Activated CD4-positive, alpha-beta T cell treated with anti-CD3 and anti-CD28 coated beads for 1 hour (primary cell): ENCODE measurements around the gene SLC25A47.
"Not testable (repeated sequence)": the region's sequence is repeated elsewhere in the genome, so short reads cannot be mapped to it uniquely, and the experiment has no call there.

Experiments
- DNase-seq: peaks from one replicate; pipeline ENCODE4 v3.0.0-alpha.2; 2020

The SLC25A47 gene

DNA sequence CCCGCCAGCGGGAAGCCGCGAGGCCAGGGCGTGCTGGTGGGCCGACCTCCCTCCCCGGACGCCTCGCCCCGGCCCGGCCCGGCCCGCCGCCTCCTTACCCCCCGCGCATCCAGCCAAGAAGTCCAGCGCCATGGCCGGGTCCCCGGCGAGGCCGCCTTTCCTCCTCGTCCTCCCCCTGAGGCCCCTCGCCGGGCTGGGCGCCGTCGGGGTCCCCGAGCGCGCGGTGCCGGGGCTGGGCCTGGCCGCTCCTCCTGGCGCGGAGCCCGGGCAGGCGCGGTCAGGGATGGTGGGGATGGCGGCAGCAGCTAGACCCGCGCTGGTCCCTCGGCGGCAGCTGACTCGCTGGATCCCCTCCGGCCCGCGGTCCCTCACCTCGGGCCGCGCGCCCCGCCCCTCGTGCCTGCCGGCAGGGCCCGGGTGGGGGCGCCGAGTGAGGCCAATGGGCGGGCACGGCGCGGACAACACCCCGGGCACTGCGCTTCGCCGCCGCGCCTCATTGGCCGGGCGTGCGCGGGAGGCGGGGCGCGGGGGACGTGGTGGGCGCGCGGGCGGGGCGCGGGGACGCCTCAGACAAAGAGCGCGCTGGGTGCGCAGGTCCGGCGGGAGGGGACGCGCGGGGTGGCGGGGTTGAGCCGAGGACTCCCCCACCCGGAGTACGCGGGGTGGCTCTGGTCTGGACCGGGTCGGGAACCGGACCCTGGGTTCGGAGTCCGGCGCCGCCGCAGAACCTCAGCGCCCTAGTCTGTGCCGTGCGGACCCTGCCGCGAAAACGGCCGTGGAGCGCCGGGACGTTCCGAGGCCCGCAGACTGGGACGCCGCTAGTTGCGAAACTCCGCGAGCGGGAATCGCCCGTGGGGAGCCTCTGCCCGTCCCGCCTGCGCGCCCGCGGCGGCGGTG is 16.8 kb upstream of the SLC25A47 start, which contains the start of gene SLC25A29:
TSS of gene SLC25A29 (minus strand) at position 344 of the 897 bp plus-strand sequence. CDS start at position 132, 212 bp downstream.
- peak; percentile 45 for DNase-seq

DNA sequence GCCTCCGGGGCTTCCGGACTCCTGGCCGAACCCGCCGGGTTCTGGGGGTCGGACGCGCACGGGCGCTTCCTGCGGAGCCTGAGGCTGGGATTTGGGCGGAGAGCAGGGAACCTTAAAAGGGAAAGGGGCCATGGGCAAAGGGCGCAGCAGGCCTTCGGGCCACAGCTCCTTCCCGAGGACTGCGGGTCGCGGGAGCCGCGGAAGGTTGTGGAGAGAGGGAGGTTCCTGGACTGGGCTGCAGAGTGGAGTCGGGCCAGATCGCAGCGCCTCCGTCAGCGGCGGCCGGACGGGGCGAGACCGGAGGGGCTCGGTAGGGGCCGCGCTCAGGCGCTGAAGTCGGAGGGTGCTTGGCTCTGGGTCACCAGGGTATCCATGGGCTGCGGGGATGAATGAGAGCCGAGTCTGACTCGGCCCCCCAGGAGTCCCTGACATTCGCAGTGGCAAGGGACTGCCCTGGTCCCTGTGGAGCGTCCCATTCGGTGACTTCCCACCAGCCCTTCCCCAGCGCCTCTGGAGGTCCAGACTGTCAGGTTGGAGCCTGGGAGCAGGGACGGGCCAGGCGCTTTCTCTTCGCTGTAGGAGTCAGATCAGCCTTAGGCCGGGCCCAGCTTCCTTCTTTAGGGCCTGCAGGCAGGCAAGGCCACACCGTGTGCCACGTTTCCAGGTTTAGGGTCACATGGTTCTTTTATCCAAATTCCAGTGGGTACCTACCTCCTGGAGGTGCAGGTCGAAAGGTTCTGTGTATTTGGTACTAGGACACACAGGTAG is 16.0 kb upstream of the SLC25A47 start:
- DNase-seq: no peak

DNA sequence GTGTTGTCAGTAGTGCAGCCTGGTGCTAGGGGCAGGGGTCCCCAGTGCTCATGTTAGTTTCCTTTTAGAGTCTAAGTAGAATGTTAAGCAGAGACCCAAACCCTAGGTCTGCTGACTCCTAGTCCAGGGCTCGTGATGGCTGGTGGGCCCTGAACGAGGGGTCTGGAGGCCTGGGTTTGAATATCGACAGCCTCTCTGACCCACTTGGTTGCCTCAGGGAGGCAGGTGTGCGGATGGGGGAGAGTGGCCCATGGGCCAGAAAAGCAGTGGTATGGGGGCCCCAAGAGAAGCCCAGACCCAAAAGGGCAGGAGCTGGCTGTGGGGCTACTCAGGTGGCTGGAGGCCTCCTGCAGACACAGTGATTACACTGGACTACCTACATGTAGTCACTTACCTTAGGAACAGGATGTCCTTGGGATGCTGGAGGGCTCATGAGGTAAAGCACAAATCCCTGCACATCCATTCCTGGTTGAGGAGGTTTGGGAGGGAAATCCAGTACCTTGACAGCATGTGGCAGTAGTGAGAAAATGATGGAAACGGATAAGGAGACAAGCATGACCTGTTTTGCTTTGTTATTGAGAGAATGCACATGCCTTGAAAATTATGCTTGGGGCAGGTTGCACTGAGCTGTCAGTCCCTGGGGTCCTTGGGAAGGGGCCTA is 15.2 kb upstream of the SLC25A47 start:
- DNase-seq: no peak

DNA sequence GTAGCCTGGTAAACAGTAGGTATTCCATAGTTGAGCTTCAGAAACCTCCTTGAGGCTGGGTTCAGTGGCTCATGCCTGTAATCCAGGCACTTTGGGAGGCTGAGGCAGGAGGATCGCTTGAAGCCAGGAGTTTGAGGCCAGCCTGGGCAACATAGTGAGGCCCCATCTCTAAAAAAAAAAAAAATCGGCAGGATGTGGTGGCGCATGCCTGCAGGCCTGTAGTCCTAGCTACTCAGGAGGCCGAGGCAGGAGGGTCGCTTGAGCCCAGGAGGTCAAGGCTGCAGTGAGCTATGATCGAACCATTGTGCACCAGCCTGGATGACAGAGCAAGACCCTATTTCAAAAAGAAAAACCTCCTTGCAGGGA is 14.7 kb upstream of the SLC25A47 start:
- DNase-seq: not testable (repeated sequence)

DNA sequence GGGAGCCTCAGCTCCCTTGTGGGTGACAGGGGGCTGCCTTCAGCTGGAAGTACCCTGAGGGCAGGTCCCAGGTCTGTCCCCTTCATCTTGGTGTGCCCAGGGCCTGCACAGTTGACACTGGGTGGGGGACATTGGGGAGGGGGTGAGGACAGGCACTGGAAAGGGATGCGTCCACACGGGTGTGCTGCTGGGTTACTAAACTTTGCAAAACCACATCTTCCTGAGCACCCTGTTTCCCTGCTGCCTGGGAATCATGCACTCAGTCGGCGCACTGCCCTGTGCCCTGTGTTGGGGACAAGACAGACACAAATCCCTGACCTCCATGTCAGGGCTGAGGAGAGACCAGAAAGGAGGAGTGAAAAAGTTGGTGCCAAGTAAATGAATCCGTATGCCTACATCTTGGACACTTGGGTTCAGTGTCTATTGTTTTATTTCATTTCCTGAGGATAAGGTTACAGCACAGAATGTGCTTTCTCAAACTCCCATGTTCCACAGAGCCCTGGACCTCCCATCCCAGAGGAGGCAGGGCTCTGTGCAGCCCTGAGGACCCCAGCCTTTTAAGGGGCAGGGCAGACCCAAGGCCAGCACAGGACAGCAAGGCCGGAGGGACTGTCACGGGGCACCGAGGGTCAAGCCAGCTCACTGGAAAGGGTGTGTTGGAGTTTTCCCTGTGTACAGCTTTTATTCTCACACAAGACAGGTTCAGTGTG is 14.0 kb upstream of the SLC25A47 start:
- DNase-seq: no peak

DNA sequence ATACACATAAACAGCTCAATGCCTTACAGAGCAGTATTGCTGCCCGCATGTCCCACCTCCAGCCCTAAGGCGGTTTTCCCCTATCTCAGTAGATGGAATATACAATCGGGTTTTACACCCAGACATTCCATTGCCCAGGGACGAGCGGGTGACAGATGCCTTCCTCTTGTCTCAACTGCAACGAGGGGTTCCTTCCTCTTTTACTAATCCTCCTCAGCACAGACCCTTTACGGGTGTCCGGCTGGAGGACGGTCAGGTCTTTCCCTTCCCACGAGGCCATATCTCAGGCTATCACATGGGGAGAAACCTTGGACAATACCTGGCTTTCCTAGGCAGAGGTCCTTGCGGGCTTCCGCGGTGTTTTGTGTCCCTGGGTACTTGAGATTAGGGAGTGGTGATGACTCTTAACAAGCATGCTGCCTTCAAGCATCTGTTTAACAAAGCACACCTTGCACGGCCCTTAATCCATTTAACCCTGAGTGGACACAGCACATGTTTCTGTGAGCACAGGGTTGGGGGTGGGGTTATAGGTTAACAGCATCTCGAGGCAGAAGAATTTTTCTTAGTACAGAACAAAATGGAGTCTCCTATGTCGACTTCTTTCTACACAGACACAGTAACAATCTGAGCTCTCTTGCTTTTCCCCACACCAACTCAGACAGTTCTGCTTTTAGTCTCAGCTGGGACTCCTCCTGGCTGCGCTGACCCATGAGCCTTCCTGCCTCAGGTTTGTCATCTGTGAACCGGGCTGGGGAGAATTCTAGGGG is 10.8 kb upstream of the SLC25A47 start:
- DNase-seq: not testable (repeated sequence)

DNA sequence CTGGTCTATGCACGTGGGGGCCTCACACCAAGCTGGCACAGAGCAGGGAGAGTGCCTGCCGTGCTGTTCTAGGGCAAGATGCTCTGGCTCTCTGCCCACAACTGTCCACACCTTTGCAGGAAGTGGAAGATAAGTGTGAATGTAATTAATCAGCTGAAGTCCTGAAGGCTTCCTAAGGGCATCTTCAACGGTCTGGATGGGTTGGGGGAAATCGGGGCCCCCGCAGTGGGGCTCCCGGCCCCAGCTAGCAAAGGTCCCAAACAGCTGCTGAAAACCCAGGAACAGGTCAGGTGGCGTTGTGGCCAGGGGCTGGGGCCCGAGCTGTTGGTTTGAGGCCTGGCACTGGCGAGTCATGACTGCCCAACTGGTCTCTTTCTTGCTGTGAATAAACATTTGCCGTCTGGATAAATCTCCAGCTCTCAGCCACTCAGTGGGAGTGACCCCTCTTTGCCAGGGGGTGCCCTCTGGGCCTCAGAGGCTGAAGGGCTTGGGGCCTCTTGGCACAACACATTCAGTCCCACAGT is 10.2 kb upstream of the SLC25A47 start:
- DNase-seq: no peak

DNA sequence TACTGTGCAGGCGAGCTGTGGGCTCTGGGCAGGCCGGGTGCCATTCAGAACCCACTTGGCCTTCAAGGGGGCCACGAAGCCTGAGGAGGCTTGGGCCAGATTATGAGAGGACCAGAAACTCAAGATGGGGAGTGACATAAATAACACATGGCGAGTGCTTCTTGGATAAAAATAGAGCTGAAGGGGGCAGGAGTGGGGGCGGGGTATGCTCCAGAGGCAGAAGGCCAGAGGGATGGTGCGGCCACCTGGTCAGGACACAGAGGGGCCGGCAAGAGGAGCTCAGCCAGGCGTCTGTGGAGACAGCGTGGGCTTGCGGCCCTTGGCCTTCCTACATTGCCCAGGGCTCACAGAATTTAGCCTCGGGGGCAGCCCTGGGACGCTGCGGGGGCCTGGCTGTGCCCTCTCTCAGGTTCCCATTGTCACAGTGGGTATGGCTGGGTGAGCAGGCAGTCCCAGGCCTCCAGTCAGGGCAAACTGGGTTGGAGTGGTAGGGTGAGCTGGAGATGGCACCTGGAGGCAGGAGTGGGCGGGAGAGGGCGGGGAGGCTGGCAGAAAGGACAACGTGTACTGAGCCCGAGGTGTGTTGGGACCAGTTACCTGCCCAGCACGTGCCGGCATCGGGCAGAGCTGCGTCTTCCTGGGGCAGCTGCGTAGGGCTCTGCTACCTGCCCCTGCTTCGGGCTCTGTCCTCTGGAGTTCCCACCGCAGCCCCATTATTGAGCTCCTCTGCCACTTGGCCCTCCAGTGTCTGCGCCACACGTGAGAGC is 9.5 kb upstream of the SLC25A47 start:
- no peak for DNase-seq

DNA sequence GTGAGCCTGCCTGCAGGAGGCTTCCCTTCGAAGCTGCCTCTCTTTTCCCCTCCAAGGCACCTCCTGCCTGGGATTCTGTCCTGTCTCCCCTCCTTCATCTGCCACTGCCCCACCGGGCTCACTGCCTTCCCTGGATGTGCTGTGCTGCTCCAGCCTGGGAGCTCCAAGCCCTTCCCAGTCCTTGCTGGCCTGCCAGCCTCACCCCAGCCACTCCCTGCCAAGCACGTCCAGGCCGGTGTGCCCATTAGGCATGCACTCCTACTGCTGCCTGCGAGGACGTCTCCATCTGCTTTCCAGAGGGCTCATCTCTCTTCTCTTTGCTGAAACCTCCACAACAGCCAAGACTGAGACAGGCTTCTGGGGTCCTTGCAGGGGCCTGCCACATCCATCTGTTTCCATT is 8.4 kb upstream of the SLC25A47 start:
- no peak for DNase-seq

DNA sequence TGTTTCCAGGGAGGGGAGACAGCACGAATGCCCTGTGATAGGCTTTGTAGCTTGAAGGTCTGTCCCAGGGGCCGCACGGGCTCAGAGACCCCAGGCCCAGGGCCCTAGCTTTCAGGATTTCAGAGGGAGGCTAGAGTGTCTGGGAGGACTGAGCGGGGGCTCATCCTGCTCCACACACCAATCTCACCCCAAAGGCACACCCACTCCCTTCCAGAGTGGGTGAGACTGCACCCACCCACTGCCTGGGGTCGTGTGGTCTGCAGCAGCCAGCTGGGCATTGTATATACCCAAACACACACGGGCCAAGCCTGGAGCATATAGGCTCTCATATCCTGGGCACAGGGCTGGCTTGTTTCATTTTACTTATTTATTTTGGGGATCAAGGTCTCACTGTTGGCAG is 5.8 kb upstream of the SLC25A47 start:
- DNase-seq: no peak

DNA sequence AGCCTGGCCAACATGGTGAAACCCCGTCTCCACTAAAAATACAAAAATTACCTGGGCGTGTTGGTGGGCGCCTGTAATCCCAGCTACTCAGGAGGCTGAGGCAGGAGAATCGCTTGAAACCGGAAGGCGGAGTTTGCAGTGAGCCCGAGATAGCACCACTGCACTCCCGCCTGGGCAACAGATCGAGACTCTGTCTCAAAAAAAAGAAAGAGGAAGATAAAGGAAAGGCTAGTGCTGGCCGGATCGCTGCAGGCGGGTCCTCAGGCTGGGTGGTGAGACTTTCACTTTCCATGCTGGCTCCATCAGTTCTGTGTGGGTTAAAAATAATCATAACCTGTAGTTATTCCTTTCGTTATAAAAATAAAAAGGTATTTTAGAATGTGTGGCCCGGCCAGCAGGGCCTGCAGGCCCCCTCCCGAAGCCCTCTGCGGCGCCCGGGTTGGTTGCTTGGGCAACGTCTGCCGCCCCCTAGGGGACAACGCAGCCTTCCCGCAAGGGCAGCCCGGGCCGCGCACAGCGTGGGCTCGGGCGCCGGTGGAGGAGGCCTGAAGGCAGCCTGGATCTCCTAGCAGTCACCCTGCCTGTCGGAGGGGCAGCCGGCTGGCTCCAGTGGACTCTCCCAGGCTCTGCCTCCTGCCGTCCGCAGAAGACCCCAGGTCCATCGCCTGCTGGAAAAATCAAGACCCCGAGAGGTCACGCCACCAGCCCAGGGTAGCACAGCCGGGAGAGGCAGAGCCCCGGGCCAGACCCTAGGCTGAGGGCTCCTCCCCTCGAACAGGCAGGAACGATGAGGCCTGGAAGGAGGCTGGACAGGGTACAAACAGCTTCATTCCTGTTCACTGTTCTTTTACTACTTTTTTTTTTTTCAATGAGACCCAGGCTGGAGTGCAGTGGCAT is 5.0 kb upstream of the SLC25A47 start:
- peak; percentile 60 for DNase-seq

DNA sequence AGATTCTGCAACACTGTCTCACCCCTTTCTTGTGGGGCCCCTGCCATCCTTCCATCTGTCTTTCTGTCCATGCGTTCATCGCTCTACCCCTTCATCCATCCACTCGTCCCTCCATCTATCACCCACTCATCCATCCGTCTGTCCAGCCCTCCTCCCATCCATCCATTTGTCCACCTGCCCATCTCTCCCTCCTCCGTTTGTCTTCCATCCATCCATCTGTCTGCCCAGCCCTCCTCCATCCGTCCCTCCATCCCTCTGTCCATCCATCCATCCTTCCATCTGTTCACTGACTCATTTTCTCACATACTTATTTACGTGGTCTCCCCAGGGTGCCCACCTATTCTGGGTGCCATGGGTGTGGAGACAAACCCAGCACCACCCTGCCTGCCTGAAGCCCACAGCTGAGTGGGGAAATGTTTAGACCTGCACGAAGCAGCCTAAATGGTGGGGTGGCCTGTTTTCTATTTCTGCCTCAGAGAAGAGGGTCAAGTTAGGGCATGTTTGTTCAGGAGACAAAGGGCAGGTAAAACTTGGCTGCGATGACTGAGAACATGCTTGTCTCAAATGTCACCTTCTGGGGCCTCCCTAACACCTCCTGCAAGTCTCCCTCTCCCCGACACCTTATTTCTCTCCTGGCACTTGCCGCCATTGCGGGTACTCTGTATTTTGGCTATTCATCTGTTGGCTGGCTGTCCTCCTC is 2.8 kb upstream of the SLC25A47 start:
- DNase-seq: no peak

DNA sequence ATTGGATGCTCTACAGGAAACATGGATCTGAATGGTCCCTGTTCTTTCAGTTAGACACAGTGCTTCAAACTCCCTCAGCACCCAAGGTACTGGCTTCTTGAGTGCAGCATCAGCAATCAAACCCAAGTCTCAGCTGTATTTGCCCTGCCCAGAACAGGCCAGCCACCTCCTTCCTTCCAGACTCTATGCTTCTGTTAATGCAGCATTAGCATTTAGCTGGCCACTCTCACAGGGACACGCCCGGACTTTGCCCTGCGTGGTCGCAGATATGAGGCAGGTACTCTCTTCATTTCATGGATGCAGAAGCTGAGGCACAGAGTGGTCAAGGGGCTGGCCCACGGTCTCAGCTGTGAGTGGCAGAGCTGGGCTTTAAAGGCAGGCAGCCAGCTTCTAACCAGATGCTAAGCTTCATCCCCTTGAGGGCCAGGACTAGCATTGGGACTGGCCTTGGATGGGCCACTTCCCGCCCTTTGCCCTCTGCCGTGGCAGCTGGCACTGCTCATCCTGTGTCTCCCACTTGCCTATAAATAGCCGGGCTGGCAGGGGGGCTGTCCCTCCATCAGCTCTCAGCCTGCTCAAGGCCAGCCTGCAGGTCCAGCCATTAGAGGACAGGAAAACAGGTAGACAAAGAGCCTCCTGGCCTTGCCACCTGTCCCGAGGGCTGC is 1.5 kb upstream of the SLC25A47 start:
- no peak for DNase-seq

DNA sequence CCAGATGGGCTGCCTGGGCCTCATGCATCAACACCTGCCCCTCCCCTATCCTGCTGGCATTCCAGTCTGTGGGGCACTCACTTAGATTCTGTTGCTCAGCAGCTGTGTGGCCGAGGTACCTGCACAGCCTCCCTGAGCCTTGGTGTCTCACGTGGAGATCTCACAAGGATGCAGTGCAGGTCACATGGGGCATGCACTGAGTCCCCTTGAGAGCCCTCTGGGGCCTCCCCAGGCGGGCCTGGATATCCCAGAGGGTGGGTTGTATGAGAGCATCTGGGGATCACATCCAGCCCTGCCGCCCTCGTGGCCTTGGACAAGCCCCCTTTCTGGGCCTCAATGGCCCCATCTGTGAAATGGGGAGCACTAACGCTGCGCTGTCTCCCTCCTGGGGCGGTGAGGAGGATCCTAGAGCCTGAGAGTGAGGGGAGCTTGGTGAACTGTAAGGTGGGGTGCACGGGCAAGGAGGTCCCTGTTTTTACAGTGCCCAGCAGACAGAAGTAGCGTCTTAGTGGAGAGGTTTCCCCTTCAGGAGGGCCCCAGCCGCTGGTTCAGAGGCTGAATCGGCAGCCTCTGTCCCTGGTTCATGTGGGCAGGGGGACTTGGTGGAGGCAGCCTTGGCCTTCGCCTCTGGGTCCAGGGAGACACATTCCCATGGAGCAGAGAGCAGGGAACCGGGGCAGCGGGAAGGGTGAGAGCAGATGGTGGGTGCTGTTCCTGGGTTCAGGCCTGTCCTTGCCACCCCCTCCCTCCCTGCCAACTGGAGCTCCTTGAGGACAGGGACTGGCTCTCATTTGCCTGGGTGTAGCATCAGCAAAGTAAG is 791 bp upstream of the SLC25A47 start:
- no peak for DNase-seq

DNA sequence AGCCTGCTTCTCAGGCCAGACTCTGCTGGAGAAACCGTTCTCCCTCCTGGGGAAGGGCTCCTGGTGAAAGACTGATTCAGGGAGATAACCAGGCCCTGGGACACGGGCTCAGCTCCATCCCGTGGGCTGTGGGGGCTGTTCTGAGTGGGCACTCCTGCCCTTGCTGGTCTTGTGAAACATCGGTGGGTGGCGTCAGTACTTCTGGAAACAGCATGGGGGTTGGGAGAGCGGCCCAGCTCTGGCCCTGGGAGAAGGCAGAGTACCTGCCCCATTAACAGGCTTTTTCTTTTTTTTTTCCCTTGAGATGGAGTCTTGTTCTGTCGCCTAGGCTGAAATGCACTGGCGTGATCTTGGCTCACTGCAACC is 786 bp downstream of the SLC25A47 start:
- no peak for DNase-seq

DNA sequence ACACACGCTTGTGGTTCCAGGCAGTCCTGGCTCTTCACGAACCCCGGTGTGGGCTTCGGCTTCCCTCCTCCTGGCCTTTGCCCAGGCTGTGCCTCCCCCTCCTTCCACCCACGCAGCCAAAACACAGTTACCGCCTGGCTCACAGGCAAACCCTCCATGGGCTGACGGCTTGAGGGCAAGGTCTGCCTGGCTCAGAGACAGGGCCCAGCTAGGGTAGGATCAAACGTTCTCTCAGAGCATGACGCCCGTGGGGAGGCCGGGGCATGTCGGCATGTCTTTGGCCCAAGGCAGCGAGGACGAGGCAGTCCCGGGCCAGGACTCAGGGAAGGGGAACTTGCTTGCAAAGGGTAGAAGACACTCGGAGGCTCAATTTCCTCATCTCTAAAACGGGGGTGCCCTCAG is 2.1 kb downstream of the SLC25A47 start:
- no peak for DNase-seq

DNA sequence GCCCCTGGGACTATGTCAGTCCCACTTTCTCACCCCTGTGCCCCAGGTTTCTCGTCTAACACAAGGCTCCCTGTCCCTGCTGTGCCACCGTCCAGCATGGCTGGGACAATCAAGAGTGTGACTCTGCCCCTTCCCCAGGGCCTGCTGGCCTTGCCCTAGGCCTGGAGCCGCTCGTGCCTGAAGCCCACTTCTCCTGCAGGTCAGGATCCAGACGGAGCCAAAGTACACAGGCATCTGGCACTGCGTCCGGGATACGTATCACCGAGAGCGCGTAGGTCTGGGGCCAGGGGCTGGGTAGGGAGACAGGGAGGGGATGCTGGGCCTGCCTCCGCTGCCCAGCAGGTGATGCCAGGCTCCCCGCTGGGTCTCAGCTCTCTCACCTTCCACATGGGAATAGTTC is 2.8 kb downstream of the SLC25A47 start:
- DNase-seq: no peak

DNA sequence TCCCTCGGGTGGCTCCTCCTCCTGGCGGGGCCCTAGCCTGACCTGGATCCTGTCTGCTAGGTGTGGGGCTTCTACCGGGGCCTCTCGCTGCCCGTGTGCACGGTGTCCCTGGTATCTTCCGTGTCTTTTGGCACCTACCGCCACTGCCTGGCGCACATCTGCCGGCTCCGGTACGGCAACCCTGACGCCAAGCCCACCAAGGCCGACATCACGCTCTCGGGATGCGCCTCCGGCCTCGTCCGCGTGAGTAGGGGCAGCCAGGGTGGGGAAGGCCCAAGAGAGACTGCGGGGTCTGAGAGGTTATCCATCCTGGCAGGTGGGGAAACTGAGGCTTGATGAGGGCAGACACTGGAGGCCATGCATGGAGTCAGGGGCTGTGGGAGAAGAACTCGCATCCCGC is 4.0 kb downstream of the SLC25A47 start:
- DNase-seq: no peak
